SK-N-SH (cell line): ENCODE measurements around the gene ISLR. TPM values are rescaled to one million over a fixed set of nuclear protein-coding genes. Genes with fewer than 3 reads are reported as not detected.
A peak's percentile ranks its signal among the peaks of the same experiment; 100 is the strongest.

Experiments used
- CTCF ChIA-PET: fragments of 300-600, 350-600 bp; formaldehyde crosslinking; extraction: SDS; loops from one replicate; lab custom pipeline; 2021; lab: Yijun Ruan, JAX
- POLR2A ChIA-PET: fragments of 350-600 bp; sonication (Branson Sonifier 250); formaldehyde crosslinking; extraction: SDS; loops from one replicate; lab custom pipeline; 2020; ENCODE audit warnings: antibody characterized with exemption, inconsistent platforms; lab: Yijun Ruan, JAX
- DNase-seq: peaks from one replicate; pipeline ENCODE4 v3.0.0; 2012
- H2AFZ ChIP-seq: fragments of 200-600 bp; sonication (generic); 2 replicates; pipeline ENCODE4 v1.8.1; 2016; ENCODE audit warnings: antibody characterized with exemption, mild to moderate bottlenecking, low read depth
- H3F3A ChIP-seq: fragments of 200-600 bp; sonication (generic); replicated peaks from 2 replicates; pipeline ENCODE3; 2016; ENCODE audit warnings: antibody characterized with exemption, mild to moderate bottlenecking; ENCODE audit not compliant: insufficient read depth
- H3K27ac ChIP-seq, 2 experiments: fragments of 200-500 bp in 1 of 2; fragments of 200-600 bp in 1 of 2; sonication (Bioruptor generic) in 1 of 2; sonication (generic), shearing (Covaris generic) in 1 of 2; 2 replicates each; pipeline versions ENCODE4 v1.5.1 to v1.6.1; 2014 to 2016; ENCODE audit warnings: low read depth in 2 of 2, inconsistent platforms in 1 of 2, low read length in 1 of 2, mild to moderate bottlenecking in 1 of 2, mixed read lengths in 1 of 2
- H3K27me3 ChIP-seq: fragments of 200-600 bp; sonication (generic), shearing (Covaris generic); 2 replicates; pipeline ENCODE4 v1.6.1; 2016; ENCODE audit warnings: mixed run types; ENCODE audit not compliant: insufficient read depth
- H3K36me3 ChIP-seq, 2 experiments: fragments of 200-500 bp in 1 of 2; fragments of 200-600 bp in 1 of 2; sonication (Bioruptor generic) in 1 of 2; sonication (generic) in 1 of 2; replicated peaks in 1 of 2; 2 replicates each; pipeline versions ENCODE3 to v1.5.1; 2014 to 2016; ENCODE audit warnings: low read length in 1 of 2, mild to moderate bottlenecking in 1 of 2; ENCODE audit not compliant: insufficient read depth in 2 of 2, control insufficient read depth in 1 of 2
- H3K4me1 ChIP-seq, 2 experiments: fragments of 200-500 bp in 1 of 2; fragments of 200-600 bp in 1 of 2; sonication (Bioruptor generic) in 1 of 2; sonication (generic), shearing (Covaris generic) in 1 of 2; 2 replicates each; pipeline versions ENCODE4 v1.5.1 to v1.6.1; 2014 to 2016; ENCODE audit warnings: low read depth in 1 of 2, low read length in 1 of 2, mixed run types in 1 of 2; ENCODE audit not compliant: insufficient read depth in 2 of 2, control insufficient read depth in 1 of 2
- H3K4me2 ChIP-seq: fragments of 200-600 bp; sonication (generic), shearing (Covaris generic); 2 replicates; pipeline ENCODE4 v1.6.1; 2017; ENCODE audit warnings: mixed run types
- H3K4me3 ChIP-seq, 2 experiments: fragments of 200-500 bp in 1 of 2; fragments of 200-600 bp in 1 of 2; sonication (Bioruptor generic) in 1 of 2; sonication (generic), shearing (Covaris generic) in 1 of 2; 2 replicates each; pipeline versions ENCODE4 v1.5.1 to v1.8.1; 2014 to 2016; ENCODE audit warnings: low read depth in 2 of 2, inconsistent platforms in 1 of 2, low read length in 1 of 2, mild to moderate bottlenecking in 1 of 2, mixed read lengths in 1 of 2, moderate library complexity in 1 of 2
- H3K79me2 ChIP-seq: fragments of 200-600 bp; sonication (generic); 2 replicates; pipeline ENCODE4 v1.8.1; 2017; ENCODE audit warnings: mild to moderate bottlenecking; ENCODE audit not compliant: insufficient read depth
- H3K9ac ChIP-seq: fragments of 200-600 bp; sonication (generic); 2 replicates; pipeline ENCODE4 v1.6.1; 2017; ENCODE audit warnings: mixed run types
- H3K9me2 ChIP-seq: fragments of 200-600 bp; sonication (generic); 2 replicates; pipeline ENCODE4 v1.6.1; 2017; ENCODE audit warnings: mixed run types
- H3K9me3 ChIP-seq: fragments of 200-600 bp; sonication (generic); 2 replicates; pipeline ENCODE4 v1.6.1; 2017; ENCODE audit warnings: mixed run types, mild to moderate bottlenecking, moderate library complexity
- H4K20me1 ChIP-seq: fragments of 200-600 bp; sonication (generic); 2 replicates; pipeline ENCODE4 v1.6.1; 2017; ENCODE audit warnings: mild to moderate bottlenecking, mixed run types; ENCODE audit not compliant: insufficient read depth
- CHD2 ChIP-seq: fragments of 150-350 bp; IDR thresholded peaks from 2 replicates; pipeline ENCODE4 v1.6.1; 2018; ENCODE audit warnings: low read length; ENCODE audit not compliant: partially characterized antibody
- CTCF ChIP-seq: fragments of 200-600 bp; sonication (generic); IDR thresholded peaks from 2 replicates; pipeline ENCODE4 v1.6.1; 2017; ENCODE audit warnings: antibody characterized with exemption, mild to moderate bottlenecking, moderate library complexity
- EP300 ChIP-seq, 2 experiments: IDR thresholded peaks; 2 replicates each; pipeline versions ENCODE4 v1.4.0 to v1.6.1; 2012; ENCODE audit warnings: borderline replicate concordance in 1 of 2, low read depth in 1 of 2, low read length in 1 of 2
- EZH2phosphoT487 ChIP-seq: fragments of 200-600 bp; sonication (generic); IDR thresholded peaks from 2 replicates; pipeline ENCODE4 v1.6.1; 2017; ENCODE audit warnings: low read depth, mixed run types, mild to moderate bottlenecking, antibody characterized with exemption, moderate library complexity, borderline replicate concordance
- FOSL2 ChIP-seq: IDR thresholded peaks from 2 replicates; pipeline ENCODE4 v1.4.0; 2012; ENCODE audit warnings: low read depth, mild to moderate bottlenecking, moderate library complexity, borderline replicate concordance
- GATA2 ChIP-seq: sonication (generic); formaldehyde crosslinking; IDR thresholded peaks from 2 replicates; pipeline ENCODE4 v1.5.0; 2020; ENCODE audit warnings: mild to moderate bottlenecking, missing genetic modification reagents
- IRF3 ChIP-seq: fragments of 150-350 bp; IDR thresholded peaks from 2 replicates; pipeline ENCODE4 v1.6.1; 2016; ENCODE audit warnings: mild to moderate bottlenecking, low read depth, low read length
- MXI1 ChIP-seq: IDR thresholded peaks from 2 replicates; pipeline ENCODE4 v1.6.1; 2012; ENCODE audit warnings: mild to moderate bottlenecking, low read depth, low read length, improper control_type of control experiment
- NFIC ChIP-seq: IDR thresholded peaks from 2 replicates; pipeline ENCODE4 v1.4.0; 2012; ENCODE audit warnings: borderline replicate concordance
- RAD21 ChIP-seq: IDR thresholded peaks from 2 replicates; pipeline ENCODE4 v1.6.1; 2012; ENCODE audit warnings: mild to moderate bottlenecking, low read length
- RCOR1 ChIP-seq: fragments of 150-350 bp; IDR thresholded peaks from 2 replicates; pipeline ENCODE4 v1.6.1; 2017; ENCODE audit warnings: antibody characterized with exemption, low read length
- REST ChIP-seq: IDR thresholded peaks from 2 replicates; pipeline ENCODE4 v1.6.1; 2012; ENCODE audit warnings: mild to moderate bottlenecking, low read depth, low read length, moderate library complexity
- TAF1 ChIP-seq: IDR thresholded peaks from 2 replicates; pipeline ENCODE4 v1.6.1; 2012; ENCODE audit warnings: low read depth, mild to moderate bottlenecking, low read length, moderate library complexity, borderline replicate concordance
- WGBS: methylation state at CpG from one replicate; pipeline ENCODE4 v1.1.6; 2017; ENCODE audit warnings: low lambda C conversion rate; 5-methylcytosine and 5-hydroxymethylcytosine counted together
- polyA plus RNA-seq, 3 experiments: library from polyadenylated mRNA; depleted of rRNA; stranded (reverse); fragments of >200 nt; gene quantifications; 2 replicates each; pipeline ENCODE4 v1.2.3, GENCODE V29; 2012

The ISLR gene
- polyA plus RNA-seq, 1 of the 3 experiments (the other 2 are of a cell fraction): 7.3 TPM

GRCh38 chr15:74158855-74159650, 14.5 kb upstream of the ISLR start:
- Histone ChIP-seq H4K20me1 (no peaks in the 10 kb centered on the region), H3K9ac (no peak overlapping the region), H2AFZ (no peak overlapping the region), H3K4me1 (peaks cover 12 to 30% of the 10 kb centered on the region in 2 experiments; a peak in 3 of 4 replicates), H3K4me2 (no peak overlapping the region), H3K27me3 (no peaks in the 10 kb centered on the region), H3K9me2 (no peaks in the 10 kb centered on the region), H3K36me3 (no peaks in the 10 kb centered on the region), H3F3A (peaks cover 13% of the 10 kb centered on the region), H3K27ac (no peak overlapping the region), H3K9me3 (no peaks in the 10 kb centered on the region)
- CTCF ChIA-PET: interaction anchor here (0.7 to 7.7 kb wide), 6 partner anchors 10 to 162 kb away, joined by 3 to 39 read pairs (median 3); partner anchors contain the start of genes ISLR and STRA6
- DNase-seq: no peak
- TF ChIP-seq NFIC (no peak), EZH2phosphoT487 (no peak), REST (no peak), MXI1 (no peak), TAF1 (no peak)
- TF ChIP-seq, all 33 proteins: peak for 0
- WGBS: 80% methylated on average over 5 of the region's 5 CpGs
- Histone ChIP-seq H3K4me3 (no peak overlapping the region), H3K79me2 (no peaks in the 10 kb centered on the region)
- POLR2A ChIA-PET: interaction anchor here (1.2 kb wide), 1 partner anchor 42 kb away, joined by 4 read pairs; no protein-coding TSS in a partner anchor

GRCh38 chr15:74159773-74160172, 13.7 kb upstream of the ISLR start:
- CTCF ChIA-PET: interaction anchor here (0.7 to 7.7 kb wide), 6 partner anchors 9 to 161 kb away, joined by 3 to 39 read pairs (median 3); partner anchors contain the start of genes ISLR and STRA6

More at GRCh38 chr15:74159773-74160172, 13.7 kb upstream of the ISLR start:
- H3K4me2 ChIP-seq: no peak overlapping the region
- H4K20me1 ChIP-seq: no peaks in the 10 kb centered on the region
- peaks cover 13% of the 10 kb centered on the region for H3F3A ChIP-seq
- no peaks in the 10 kb centered on the region for H3K9me3 ChIP-seq
- WGBS: 79% methylated on average over 1 of the region's 1 CpG
- no peak overlapping the region for H3K9ac ChIP-seq
- no peaks in the 10 kb centered on the region for H3K79me2 ChIP-seq
- H3K27ac ChIP-seq: no peak overlapping the region
- no peaks in the 10 kb centered on the region for H3K9me2 ChIP-seq
- H2AFZ ChIP-seq: no peak overlapping the region
- no peaks in the 10 kb centered on the region for H3K27me3 ChIP-seq
- no peaks in the 10 kb centered on the region for H3K36me3 ChIP-seq
- peaks cover 12 to 30% of the 10 kb centered on the region in 2 experiments; a peak in 3 of 4 replicates for H3K4me1 ChIP-seq
- DNase-seq: peak; percentile 39
- POLR2A ChIA-PET: interaction anchor here (0.5 to 1.2 kb wide), 2 partner anchors 41 to 44 kb away, joined by 3 to 4 read pairs; no protein-coding TSS in a partner anchor
- peak; percentile 54 for TF ChIP-seq RCOR1
- TF ChIP-seq RAD21: no peak
- peak; percentile 16 for TF ChIP-seq CHD2
- no peak for TF ChIP-seq IRF3
- peak in 1 of 2 experiments; percentile 64; a peak in 1 of 4 replicates for TF ChIP-seq EP300 (IDR thresholded peaks at IDR 0.05; ENCODE audit: borderline replicate concordance in 1 of 2, low read depth in 1 of 2, low read length in 1 of 2)
- peak; percentile 88 for TF ChIP-seq GATA2
- TF ChIP-seq EZH2phosphoT487: no peak
- TF ChIP-seq FOSL2: no peak
- TF ChIP-seq CTCF: no peak
- TF ChIP-seq, all 33 proteins: peak for 4
- H3K4me3 ChIP-seq: no peak overlapping the region
